Mesangial cell (primary cell): ENCODE results near the gene PLAC8L1. TPM values are rescaled to one million over a fixed set of nuclear protein-coding genes. Genes with fewer than 3 reads are reported as not detected.

Experiments used
- total RNA-seq: library from RNA; depleted of rRNA; stranded (reverse); fragments of >200 nt; gene quantifications from 2 replicates; pipeline ENCODE4 v1.2.3, GENCODE V29; 2015

The PLAC8L1 gene, protein sequence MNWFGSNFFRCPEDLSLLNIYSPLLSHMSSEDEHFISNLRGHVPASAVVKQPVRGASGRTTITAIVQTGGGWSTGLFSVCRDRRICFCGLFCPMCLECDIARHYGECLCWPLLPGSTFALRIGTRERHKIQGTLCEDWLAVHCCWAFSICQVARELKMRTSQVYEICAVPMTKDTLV
- total RNA-seq = not detected in 2 replicates

GRCh38 chr5:146105477-146105876 is at the start of gene PLAC8L1:
Gene PLAC8L1, minus strand, starts transcription at chr5:146105577. Its CDS starts 1,266 bp downstream, at chr5:146104311.

Other genes with a start within 250 kb of the PLAC8L1 start
- not detected in 2 replicates for gene GRXCR2, start 232.6 kb downstream of the PLAC8L1 start, total RNA-seq
- gene SH3RF2, start 169.0 kb downstream of the PLAC8L1 start, total RNA-seq = 15.2 and 19.6 TPM in 2 replicates
- gene LARS1, start 77.1 kb upstream of the PLAC8L1 start, total RNA-seq = 45.4 and 57.7 TPM in 2 replicates
- 13.4 and 16.1 TPM in 2 replicates for gene RBM27, start 98.0 kb upstream of the PLAC8L1 start, total RNA-seq
- gene POU4F3, start 233.3 kb upstream of the PLAC8L1 start, total RNA-seq = not detected in 2 replicates